NCI-H1417 (cell line): Measurements from ENCODE around the gene ACYP2.
"Not testable (repeated sequence)": the region's sequence is repeated elsewhere in the genome, so short reads cannot be mapped to it uniquely, and the experiment has no call there.

Experiments
- DNase-seq, 3 experiments: peaks; one replicate each; lab custom pipeline; 2025; lab: John Stamatoyannopoulos, UW

Gene ACYP2

GRCh38 chr2:54271189-54271588, 155.8 kb downstream of the ACYP2 start:
- no peak for DNase-seq

GRCh38 chr2:54271843-54272627, 156.6 kb downstream of the ACYP2 start:
- DNase-seq: no peak

GRCh38 chr2:54274781-54275242, 159.4 kb downstream of the ACYP2 start:
- DNase-seq: peak in 1 of 3 experiments; percentile 35

- DNase-seq: no peak
These were observed 160.1 kb downstream of the ACYP2 start for GRCh38 chr2:54275541-54275940.

- no peak for DNase-seq
These were observed 164.0 kb downstream of the ACYP2 start for GRCh38 chr2:54279385-54279784.

GRCh38 chr2:54284826-54285225, 169.4 kb downstream of the ACYP2 start:
- no peak for DNase-seq

- DNase-seq: no peak
These were observed 170.0 kb downstream of the ACYP2 start for GRCh38 chr2:54285451-54285850.

- DNase-seq: peak in 1 of 3 experiments; percentile 38
These were observed 172.1 kb downstream of the ACYP2 start for GRCh38 chr2:54287532-54287931.

- no peak for DNase-seq
These were observed 174.5 kb downstream of the ACYP2 start for GRCh38 chr2:54289917-54290316.

- DNase-seq: no peak
These were observed 175.1 kb downstream of the ACYP2 start for GRCh38 chr2:54290356-54291025.

- not testable (repeated sequence) for DNase-seq
These were observed 179.2 kb downstream of the ACYP2 start for GRCh38 chr2:54294665-54295064.

- no peak for DNase-seq
These were observed 180.5 kb downstream of the ACYP2 start for GRCh38 chr2:54295911-54296310.

GRCh38 chr2:54298514-54298913, 183.1 kb downstream of the ACYP2 start:
- DNase-seq: no peak

- DNase-seq: no peak
These were observed 188.2 kb downstream of the ACYP2 start for GRCh38 chr2:54303631-54304030.

- DNase-seq: no peak
These were observed 191.1 kb downstream of the ACYP2 start for GRCh38 chr2:54306556-54306955.

- DNase-seq: no peak
These were observed 192.8 kb downstream of the ACYP2 start for GRCh38 chr2:54308186-54308585.

- DNase-seq: no peak
These were observed 193.4 kb downstream of the ACYP2 start for GRCh38 chr2:54308782-54309181.

- peak in 1 of 3 experiments; percentile 23 for DNase-seq
These were observed 194.9 kb downstream of the ACYP2 start for GRCh38 chr2:54310311-54310710.

- peak in 1 of 3 experiments; percentile 52 for DNase-seq
These were observed 195.5 kb downstream of the ACYP2 start for GRCh38 chr2:54310961-54311360.

- no peak for DNase-seq
These were observed 197.7 kb downstream of the ACYP2 start for GRCh38 chr2:54313147-54313546.

- no peak for DNase-seq
These were observed 202.6 kb downstream of the ACYP2 start for GRCh38 chr2:54317973-54318372.

- DNase-seq: no peak
These were observed 203.4 kb downstream of the ACYP2 start for GRCh38 chr2:54318821-54319220.

- DNase-seq: no peak
These were observed 205.6 kb downstream of the ACYP2 start for GRCh38 chr2:54321047-54321446.
